Midbrain (tissue), 1 donor: ENCODE results near the gene LIMS2.

Source experiments
- DNase-seq: peaks from one replicate; lab custom pipeline; 2025; lab: John Stamatoyannopoulos, UW

The LIMS2 gene

GRCh38 chr2:127674241-127675209 lies 805 bp downstream of the LIMS2 start:
- DNase-seq: no peak

- DNase-seq: no peak
These were observed 1.9 kb downstream of the LIMS2 start for GRCh38 chr2:127673291-127674069.

GRCh38 chr2:127672341-127673224 lies 2.7 kb downstream of the LIMS2 start:
- DNase-seq: no peak

- no peak for DNase-seq
These were observed 3.6 kb downstream of the LIMS2 start for GRCh38 chr2:127671557-127672302.

GRCh38 chr2:127670957-127671290 lies 4.4 kb downstream of the LIMS2 start:
- DNase-seq: no peak

- no peak for DNase-seq
These were observed 5.0 kb downstream of the LIMS2 start for GRCh38 chr2:127670055-127670956.

- no peak for DNase-seq
These were observed 6.3 kb downstream of the LIMS2 start for GRCh38 chr2:127669056-127669455.

- DNase-seq: no peak
These were observed 9.9 kb downstream of the LIMS2 start for GRCh38 chr2:127665267-127665893.

GRCh38 chr2:127664895-127665225 lies 10.5 kb downstream of the LIMS2 start:
- DNase-seq: no peak

GRCh38 chr2:127664065-127664894 lies 11.1 kb downstream of the LIMS2 start:
- no peak for DNase-seq

GRCh38 chr2:127663566-127664064 lies 11.7 kb downstream of the LIMS2 start:
- no peak for DNase-seq

- no peak for DNase-seq
These were observed 12.3 kb downstream of the LIMS2 start for GRCh38 chr2:127662937-127663565.

GRCh38 chr2:127661949-127662510 lies 13.3 kb downstream of the LIMS2 start:
- DNase-seq: no peak

- DNase-seq: peak; percentile 39
These were observed 14.2 kb downstream of the LIMS2 start for GRCh38 chr2:127661072-127661649.

GRCh38 chr2:127660291-127660578 lies 15.1 kb downstream of the LIMS2 start:
- no peak for DNase-seq

- no peak for DNase-seq
These were observed 15.7 kb downstream of the LIMS2 start for GRCh38 chr2:127659408-127660290.
